Non-pigmented ciliary epithelial cell (primary cell): ENCODE data around the gene LGALS3BP.
"Not testable (repeated sequence)": the region's sequence is repeated elsewhere in the genome, so short reads cannot be mapped to it uniquely, and the experiment has no call there.

Experiments used
- DNase-seq: peaks from one replicate; pipeline ENCODE4 v3.0.0-alpha.2; 2010; ENCODE audit warnings: low read depth

The LGALS3BP gene, protein sequence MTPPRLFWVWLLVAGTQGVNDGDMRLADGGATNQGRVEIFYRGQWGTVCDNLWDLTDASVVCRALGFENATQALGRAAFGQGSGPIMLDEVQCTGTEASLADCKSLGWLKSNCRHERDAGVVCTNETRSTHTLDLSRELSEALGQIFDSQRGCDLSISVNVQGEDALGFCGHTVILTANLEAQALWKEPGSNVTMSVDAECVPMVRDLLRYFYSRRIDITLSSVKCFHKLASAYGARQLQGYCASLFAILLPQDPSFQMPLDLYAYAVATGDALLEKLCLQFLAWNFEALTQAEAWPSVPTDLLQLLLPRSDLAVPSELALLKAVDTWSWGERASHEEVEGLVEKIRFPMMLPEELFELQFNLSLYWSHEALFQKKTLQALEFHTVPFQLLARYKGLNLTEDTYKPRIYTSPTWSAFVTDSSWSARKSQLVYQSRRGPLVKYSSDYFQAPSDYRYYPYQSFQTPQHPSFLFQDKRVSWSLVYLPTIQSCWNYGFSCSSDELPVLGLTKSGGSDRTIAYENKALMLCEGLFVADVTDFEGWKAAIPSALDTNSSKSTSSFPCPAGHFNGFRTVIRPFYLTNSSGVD

DNA sequence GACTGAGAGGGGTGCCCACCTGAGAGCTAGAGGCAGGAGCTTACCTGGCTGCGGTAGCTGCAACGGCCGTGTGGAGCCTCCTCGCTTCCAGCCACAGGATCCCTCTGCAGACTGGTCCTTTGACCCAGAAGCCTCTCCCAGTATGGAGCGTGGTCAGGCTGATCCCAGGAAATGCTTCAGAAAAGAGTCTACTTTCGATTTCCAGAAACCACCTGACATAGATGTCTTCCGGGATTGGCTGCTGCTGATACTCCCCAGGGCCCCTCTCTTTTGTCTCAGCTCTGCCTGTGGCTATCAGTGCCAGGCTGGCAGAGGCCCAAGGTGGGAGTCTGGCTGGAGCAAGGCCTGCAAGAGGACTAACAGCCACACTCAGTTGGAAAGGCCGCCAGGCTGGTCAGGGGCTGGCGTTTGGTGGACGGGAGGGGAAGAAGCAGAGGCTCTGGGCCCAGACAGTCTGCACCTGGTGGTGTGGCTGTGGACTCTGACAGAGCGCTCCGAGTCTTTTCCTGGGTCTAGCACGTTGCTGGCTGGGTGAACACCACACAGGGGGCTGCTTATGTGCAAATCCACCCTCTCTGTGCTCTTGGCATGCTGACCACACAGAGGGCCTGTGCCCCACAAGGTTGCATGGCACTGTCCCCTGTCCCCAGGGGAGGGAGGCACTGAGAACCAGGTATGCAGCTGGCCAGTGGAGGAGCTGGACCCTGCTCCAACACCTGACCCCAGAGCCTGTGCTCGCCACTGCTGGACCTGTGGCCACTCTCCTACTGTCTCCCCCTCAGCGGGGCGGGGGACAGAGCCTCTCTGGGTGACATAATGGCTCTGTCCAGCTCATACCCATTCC is at the start of gene LGALS3BP:
Gene LGALS3BP (minus strand): TSS at position 144 of the 844 bp plus-strand sequence. CDS start 2,732 bp downstream, outside the sequence.
- DNase-seq, result no peak

DNA sequence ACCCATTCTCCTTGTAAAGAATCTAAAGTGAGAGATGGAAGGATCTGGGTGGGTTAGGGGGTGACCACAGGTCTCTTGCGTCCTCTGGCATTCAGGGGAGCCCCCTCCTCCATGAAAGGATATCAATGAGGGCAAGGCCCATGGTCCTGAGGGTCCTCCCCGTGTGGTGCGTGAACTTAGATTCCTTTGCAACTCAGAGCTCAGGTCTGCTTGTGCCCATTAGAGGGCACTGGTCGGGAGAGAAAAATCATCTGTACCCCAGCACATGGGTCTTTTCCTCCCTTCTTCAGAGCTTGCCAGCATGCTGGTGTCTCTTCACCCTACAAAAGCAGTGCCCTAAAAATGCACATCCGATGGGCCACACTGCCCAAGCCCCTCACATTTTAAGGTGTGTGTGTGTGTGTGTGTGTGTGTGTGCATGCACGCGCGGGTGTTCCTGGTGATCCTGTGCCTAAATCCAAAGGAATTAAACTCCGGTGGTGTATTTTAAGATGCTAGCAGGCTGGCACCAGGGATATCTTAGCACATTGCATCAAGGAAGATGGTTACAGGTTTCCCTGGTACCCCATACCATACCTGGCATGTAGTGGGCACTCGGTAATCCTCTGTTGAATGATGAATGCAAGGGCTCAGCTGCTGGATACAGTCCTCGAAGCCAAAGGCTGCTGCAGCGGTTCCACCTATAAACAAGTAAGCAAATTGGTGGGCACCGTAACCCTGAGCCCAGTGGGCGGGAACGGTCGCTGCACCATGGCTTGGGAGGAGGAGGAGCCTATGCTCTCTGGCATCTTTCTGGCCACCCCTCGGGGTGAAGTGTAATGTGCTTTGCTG is 49.0 kb upstream of the LGALS3BP start:
- DNase-seq, result no peak

DNA sequence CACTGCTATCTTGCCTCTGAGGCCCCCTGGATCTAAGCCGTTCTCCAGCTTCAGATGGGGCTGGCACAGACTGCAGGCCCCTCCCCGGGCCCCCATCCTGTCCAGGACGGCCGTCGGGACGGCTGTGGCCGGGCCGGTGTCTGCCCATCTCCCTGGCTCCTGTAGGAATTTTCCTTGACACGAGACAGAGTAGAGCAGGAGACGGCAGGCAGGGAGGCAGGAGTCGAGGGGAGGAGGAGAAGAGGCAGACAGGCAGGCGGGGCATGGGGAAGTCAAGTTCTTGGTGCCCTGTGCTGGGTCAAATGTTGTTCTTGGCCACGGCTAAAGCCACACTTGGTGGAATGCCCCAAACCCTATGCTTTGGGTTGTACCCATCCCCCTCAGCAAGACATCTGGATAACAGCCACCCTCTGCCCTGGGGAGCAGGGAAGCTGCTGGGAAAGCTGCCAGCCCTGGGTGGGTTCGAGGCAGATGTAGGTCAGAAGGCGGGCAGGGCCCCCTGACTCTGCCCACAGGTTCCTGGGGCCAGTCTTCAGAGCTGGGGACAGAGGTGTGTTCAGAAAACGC is 48.3 kb upstream of the LGALS3BP start:
- no peak for DNase-seq

DNA sequence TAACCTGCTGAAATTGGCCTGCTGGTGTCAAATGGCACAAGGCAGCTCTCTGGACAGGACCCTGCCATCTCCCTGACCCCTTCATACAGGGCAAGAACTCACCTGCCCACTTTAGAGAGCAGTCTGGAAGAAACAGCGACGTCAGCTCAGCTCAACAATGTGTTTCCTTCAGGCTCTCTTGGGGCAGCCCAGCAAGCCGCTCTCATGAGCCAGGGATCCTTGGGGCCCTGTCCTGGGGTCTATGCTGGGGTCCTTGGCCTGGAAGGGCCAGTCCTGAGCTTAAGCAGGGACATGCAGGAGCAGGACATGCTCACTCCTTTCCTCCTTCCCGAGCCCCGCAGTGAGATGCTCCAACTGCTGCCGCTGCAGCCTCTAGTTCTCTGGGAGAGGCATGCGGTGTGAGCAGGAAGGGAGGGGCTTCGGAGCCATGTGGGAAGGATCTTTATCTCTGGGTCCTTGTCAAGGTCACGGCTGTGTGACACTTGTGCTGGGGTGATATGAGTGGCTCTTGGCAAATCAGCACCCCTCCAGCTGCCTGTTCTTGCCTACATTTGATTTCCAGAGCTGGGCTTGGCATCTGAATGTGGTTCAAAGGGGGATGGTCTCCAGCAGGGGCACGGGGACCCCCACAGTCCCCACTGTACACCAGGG is 47.7 kb upstream of the LGALS3BP start:
- DNase-seq, result no peak

DNA sequence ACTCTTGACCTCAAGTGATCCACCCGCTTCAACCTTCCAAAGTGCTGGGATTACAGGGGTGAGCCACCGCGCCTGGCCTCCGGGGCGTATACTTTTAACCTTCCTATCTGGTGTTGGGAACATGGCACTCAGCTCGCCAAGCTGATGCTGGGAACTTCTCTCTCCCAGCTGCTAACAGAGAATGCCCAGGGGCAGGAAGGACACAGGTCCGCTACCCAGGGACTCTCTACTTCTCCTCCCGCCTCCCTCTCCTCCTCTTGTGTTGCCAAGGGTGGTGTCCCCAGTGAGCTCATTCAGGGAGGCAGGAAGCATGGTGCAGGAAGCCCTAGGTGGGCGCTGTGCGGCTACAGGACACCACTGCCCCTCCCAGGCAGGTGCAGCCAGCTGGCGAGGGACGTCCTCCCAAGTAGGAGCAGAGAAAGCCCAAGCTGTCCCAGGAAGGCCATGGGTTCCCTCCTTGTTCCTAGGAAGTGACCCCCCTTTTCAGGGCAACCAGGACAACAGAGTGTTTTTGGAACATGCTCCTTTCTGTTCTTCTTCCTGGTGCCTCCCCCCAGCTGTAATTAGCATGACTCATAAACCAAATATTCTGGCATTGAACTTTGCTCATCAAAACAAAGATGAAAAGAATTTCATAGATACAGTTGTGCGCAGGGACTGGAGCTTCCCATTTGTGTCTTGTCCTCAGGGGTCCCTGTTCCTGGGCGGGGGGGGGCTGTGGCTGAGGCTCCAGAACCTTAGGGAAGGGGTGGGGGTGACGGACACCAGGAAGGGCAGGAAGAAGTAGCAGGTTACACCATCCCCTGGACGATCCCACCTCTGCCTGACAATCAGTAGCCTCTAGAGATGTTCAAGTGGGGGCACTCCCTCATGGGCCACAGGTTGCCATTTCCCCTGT is 46.9 kb upstream of the LGALS3BP start:
- no peak for DNase-seq

DNA sequence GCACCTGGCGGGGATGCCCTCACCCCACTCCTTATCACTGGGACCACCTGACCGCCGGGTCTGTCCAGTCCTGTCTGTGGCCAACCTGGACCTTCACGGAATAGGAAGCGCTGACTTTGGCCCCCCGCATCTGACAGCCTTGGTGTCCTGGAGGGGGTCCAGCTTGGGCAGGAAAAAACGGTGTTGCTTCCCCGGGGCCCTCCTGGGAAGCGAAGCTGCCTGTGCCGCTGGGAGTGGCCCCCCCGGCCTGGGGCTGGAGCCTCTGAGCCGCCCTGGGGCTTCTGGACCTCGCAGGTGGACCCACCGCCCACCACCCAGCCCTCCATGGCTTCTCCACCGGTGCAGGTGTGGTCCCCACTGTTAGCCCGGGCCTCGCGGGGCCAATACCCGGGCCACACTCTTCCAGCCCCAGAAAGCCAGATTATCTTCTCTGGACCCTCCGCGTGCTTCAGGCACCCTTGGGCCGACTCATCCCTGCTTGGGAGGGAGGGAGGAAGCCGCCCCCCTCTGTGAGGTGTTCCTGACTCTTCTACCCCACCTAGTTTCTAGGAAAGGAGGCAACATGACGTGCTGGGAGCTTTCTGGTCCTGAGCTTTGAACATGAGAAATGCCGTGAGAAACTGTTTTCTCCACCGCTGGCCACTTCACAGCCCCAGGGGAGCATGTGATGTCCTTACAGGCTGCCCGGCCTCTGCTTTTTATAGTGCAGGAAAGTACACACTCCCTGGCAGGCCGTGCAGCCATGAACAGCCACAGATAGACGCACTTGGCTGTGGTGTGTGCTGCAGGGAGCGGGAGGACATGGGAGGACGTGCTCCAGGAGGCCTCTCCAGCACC is 45.4 kb upstream of the LGALS3BP start:
- DNase-seq, result no peak

DNA sequence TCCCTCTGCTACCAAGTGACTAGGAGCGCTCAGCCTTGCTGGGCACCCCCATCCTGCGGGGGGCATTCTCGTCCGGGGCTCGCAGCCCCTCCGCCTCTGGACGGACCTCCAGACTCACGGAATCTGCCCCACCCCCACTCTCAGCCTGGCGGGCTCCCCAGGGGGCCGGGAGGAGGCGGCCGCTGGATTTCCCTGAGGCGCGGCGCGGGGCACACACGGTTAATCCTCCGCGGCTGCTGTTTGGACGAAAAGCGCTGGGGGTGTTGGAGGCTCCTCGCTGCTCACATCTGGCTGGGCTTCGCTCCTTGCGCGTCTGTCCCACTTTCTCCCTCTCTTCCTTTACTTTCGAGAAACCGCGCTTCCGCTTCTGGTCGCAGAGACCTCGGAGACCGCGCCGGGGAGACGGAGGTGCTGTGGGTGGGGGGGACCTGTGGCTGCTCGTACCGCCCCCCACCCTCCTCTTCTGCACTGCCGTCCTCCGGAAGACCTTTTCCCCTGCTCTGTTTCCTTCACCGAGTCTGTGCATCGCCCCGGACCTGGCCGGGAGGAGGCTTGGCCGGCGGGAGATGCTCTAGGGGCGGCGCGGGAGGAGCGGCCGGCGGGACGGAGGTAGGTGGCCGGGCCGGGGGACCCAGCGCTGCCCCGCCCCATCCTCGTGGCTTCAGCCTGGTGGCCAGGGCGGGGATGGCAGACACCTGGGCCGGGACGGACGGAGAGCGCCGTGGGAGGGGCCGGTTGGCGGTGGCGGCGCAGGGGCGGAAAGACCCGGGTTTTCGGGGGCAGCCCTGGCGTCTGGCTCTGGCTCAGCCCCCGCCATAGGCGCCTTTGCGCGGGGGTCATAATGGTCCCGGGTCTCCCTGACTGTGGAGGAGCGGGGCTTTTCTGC is 44.4 kb upstream of the LGALS3BP start, which contains the start of gene C1QTNF1:
Gene C1QTNF1 (plus strand): TSS at position 284 of the 886 bp plus-strand sequence. CDS start 19,800 bp downstream, outside the sequence.
- DNase-seq, result no peak

DNA sequence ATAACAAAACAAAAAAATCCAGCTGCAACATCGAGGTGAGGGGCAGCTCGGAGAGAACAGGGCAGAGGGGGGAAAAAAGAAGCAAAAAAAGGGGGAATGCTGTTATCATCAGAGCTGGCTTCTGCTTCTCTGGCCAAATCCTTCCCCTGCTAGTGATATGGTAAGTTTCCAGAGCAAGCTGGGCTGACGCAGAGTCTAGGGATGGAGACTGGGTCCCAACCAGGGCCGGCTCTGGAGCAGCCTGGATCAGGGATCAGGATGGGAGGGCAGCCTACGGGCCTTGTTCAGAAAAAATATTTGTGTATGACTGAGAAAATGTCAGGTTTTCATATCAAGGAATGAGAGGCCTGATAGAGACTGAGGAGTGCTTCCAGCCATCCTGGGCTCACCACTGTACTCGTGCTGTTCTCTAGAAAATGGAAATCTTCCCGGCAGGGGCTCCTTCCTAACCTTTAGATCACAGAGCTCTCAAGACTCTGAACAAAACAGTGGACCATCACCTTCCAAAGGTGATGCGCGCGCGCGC is 43.5 kb upstream of the LGALS3BP start:
- no peak for DNase-seq

DNA sequence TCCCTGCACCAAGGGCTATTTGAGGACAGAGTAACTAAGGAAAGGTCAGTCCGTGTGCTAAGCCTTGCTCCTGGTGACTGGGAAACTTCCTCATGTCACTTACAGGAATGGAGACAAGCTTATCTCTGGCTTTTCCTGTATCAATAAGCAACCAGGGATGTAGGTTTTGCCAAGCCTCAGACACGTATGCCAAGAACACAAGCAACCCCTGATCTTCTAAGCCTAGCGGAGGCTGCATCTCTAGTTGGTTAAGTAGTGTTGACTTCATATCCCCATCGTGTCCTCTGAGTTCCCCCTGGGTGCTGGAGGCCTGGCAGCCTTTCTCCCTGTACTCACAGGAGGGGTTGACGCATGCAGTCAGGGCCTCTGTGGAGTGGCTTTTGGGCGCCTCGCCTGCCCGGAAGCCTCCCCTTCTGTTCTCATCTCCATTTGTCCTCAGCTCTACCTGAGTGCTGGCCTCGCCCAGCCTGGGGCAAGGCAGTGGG is 42.8 kb upstream of the LGALS3BP start:
- DNase-seq, result no peak

DNA sequence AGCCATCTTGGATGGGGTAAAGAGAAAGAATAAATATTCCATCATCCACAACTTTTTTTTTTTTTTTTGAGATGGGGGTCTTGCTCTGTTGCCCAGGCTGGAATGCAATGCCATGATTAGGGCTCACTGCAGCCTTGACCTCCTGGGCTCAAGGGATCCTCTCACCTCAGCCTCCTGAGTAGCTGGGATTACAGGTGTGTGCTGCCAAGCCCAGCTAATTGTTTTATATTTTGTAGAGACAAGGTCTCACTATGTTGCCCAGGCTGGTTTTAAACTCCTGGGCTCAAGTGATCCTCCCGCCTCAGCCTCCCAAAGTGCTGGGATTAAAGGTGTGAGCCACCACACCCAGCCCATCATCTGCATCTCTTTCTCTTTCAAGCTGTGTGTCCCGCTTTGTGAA is 42.2 kb upstream of the LGALS3BP start:
- DNase-seq, result not testable (repeated sequence)

DNA sequence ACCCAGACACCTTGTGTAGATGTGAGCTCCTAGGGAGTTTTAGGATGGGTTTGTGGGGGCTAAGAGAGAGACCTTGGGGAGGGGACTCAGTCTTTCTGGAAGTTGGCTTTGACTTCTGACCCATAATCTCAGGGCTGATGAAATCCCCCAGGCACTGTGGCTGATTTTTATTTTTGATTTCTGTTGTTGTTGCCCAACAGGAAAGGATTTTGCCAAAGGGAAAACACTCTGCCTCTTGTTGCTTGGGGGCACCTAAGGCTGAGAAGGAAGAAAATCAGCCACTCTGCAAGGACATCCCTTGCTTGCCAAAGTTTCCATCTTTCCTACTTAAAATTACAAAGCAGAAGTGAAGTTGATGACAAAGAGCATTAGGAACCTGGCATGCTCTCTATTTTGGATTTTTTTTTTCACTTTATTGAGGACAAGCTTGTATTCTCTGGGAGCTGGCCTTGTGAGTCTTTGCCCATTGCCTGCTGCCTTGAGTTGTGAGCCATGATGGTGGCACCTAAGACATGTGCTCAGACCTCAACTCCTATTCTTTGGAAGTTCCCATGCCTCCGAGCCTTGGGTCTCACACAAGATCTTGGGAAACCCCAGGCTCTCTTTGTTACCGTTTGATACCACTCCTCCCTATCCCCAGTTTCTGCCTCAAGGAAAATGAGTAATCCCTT is 41.0 kb upstream of the LGALS3BP start:
- no peak for DNase-seq

DNA sequence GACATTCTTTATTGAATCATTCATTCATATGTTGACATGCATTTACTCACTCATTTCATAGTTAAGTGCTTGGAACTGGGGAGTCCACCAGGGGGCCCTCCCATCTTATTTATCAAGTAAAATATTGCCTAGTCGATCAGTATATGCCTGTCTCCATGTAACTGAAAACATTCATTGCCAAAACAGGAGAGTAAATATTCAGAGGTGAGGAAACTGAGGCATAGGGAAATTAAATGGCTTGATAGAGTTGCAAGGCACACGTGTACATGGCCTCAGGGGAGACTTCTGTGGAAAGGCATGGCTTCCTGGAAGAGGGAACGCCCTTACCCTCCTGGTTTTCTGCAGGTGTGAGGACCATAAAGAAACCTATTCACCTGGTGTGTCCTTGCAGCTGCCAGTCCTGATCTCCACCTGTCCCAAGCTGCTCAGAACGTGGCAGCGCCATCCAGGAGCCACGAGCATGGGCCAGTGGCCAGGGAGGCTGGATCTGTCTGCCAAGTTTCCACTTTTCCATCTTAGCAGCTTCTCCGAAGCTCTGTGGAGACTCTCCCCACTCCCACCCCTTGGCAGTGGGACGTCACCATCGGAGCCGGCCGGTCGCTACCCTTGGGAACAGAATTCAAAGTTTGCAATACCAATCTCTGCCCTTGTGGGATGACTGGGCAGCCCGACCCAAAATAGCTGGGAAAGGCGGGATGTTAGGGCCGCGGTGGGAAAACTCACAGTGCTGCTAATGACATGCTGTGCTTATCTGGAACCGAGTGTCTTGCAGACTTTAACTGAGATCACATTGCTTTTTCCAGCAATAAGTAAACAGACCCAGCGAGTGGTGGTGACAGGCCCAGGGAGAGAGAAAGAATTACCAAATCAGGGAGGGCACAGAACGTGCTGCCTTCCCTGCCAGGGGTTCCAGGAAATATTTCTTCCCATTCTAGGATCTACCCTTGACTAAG is 40.2 kb upstream of the LGALS3BP start:
- peak; percentile 47 for DNase-seq

DNA sequence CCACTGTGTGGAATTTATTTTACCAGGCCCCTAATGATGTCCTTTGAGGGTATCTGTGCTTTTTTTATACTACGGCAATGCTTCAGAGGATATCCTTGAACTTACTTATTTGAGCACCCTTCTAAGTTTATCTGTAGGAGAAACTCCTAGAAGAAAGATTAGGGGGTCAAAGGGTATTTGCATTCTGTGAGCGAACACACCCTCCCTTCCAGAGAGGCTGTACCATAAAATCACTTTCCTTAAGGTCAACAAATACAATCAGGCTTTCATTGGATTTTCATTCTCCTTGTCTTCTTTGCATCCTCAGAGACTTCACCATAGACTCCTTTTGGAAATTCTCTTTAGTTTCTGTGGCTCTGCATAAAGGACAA is 39.5 kb upstream of the LGALS3BP start:
- DNase-seq, result no peak

DNA sequence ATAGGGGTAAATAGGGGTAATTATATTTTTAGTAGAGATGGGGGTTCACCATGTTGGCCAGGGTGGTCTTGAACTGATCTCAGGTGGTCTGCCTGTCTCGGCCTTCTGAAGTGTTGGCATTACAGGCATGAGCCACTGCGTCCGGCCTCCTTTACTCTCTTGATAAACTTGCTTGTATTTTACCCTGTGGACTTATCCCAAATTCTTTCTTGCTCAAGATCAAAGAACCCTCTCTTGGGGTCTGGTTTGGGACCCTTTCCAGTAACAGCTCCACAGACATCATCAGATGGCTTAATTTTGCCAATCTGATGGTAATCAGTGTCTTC is 38.6 kb upstream of the LGALS3BP start:
- no peak for DNase-seq

DNA sequence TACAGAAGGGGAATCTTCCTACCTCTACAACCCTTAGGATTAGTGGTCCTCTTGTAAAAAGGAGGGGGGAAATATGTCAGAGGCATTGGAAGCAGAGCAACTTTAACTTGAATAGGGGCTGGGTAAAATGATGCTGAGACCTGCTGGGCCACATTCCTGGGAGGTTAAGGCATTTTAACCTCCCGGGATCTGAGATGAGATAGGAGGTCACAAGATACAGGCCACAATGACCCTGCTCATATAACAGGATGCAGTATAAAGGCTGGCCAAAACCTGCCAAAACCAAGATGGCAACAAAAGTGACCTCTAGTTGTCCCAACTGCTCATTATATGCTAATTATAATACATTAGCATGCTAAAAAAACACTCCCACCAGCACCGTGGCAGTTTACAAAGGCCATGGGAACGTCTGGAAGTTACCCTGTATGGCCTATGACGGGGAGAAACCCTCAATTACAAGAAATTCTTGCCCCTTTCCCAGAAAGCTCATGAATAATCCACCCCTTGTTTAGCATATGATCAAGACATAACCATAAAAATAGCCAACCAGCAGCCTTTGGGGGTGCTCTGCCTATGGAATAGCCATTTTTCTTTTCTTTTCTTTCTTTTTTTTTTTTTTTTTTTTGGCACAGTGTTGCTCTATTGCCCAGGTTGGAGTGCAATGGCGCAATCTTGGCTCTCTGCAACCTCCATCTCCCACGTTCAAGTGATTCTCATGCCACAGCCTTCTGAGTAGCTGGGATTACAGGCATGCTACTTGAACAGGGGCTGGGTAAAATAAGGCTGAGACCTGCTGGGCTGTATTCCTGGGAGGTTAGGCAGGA is 38.0 kb upstream of the LGALS3BP start:
- DNase-seq, result no peak
